Measurements from ENCODE around the gene IL17C.

IL17C gene

DNA sequence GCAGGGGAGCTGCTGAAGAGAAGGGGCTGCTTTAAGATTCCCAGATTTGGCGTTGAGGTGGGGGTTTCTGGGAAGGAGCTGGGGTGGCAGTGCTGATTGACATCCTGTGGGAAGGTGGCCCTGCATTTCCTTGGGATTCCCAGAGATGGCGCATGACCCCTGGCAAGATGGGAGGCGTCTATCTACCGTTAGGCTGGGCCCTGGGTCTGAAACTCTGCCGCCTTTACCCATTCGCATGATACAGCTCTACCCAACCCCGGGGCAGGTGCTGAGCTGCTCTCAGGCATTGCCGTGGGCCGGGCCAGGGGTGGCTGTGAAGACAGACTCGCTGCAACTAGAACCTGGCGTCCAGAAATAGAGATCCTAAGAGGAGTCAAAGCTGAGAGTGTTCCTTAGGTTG, 34.4 kb downstream of the IL17C start:
- ATAC-seq (ENCODE audit: insufficient read depth, low read depth) (no peak), DNase-seq (no peak)
- no peaks in the 10 kb centered on the region for H3K79me2 ChIP-seq (ENCODE audit: insufficient read depth, low read length)
- H3K27me3 ChIP-seq (ENCODE audit: insufficient read depth, low read length, poor library complexity), result no peaks in the 10 kb centered on the region
- no peaks in the 10 kb centered on the region for H3K4me1 ChIP-seq (ENCODE audit: insufficient read depth, low read length)
- H3K9me3 ChIP-seq (ENCODE audit: insufficient read depth, low read length, severe bottlenecking), result no peaks in the 10 kb centered on the region
- H2AFZ ChIP-seq (ENCODE audit: low read depth, low read length), result no peak overlapping the region
- no peak for TF ChIP-seq EZH2 (IDR thresholded peaks at IDR 0.05; ENCODE audit: borderline replicate concordance, low read depth, low read length, severe bottlenecking)
- TF ChIP-seq, protein P1, sequence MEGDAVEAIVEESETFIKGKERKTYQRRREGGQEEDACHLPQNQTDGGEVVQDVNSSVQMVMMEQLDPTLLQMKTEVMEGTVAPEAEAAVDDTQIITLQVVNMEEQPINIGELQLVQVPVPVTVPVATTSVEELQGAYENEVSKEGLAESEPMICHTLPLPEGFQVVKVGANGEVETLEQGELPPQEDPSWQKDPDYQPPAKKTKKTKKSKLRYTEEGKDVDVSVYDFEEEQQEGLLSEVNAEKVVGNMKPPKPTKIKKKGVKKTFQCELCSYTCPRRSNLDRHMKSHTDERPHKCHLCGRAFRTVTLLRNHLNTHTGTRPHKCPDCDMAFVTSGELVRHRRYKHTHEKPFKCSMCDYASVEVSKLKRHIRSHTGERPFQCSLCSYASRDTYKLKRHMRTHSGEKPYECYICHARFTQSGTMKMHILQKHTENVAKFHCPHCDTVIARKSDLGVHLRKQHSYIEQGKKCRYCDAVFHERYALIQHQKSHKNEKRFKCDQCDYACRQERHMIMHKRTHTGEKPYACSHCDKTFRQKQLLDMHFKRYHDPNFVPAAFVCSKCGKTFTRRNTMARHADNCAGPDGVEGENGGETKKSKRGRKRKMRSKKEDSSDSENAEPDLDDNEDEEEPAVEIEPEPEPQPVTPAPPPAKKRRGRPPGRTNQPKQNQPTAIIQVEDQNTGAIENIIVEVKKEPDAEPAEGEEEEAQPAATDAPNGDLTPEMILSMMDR (IDR thresholded peaks at IDR 0.05; ENCODE audit: borderline replicate concordance, extremely low read depth, low read length, poor library complexity, severe bottlenecking), result no peak
- no peaks in the 10 kb centered on the region for H3K36me3 ChIP-seq (ENCODE audit: insufficient read depth, low read length)
- H4K20me1 ChIP-seq (ENCODE audit: insufficient read depth, low read length), result 0 out of 2 replicates have a peak, but pooled peaks cover 3% of the 10 kb centered on the region
- H3K9ac ChIP-seq (ENCODE audit: low read depth, low read length), result no peak overlapping the region
- H3K27ac ChIP-seq (ENCODE audit: low read length), result no peak overlapping the region
- H3K4me2 ChIP-seq (ENCODE audit: insufficient read depth, low read length), result no peak overlapping the region
- H3K4me3 ChIP-seq (ENCODE audit: low read depth in 1 of 2, low read length in 2 of 2), result no peak overlapping the region

DNA sequence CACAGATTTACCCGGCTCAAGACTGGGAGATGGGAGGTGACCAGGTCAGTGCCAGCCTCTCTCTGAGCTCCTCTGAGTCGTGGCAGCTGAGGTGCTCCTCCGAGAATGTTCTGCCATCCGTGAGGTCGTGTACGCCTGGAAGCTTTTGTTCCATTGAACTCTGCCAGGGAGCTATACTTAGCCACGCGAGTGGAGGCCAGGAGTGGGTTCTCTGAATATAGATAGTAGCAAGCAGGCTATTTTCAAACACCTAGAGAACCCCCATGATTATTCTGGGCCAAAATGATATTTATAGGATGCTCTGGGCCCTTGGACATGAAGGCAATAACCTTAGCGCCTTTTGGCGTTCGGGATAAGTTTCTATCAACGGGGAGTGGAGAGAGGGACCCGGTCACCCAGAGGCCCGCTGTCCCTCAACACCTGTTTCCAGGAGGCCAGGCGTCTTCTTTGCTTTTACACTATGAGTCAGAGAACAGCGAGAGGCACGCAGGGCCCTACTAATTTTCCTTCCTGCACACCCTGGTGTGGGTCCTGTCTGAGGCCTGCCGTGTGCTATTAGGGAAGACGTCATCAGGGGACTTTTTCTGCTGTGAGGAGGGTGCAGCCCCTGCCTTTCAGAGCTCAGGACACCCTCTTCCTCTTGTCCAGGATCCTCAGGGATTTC, 35.5 kb downstream of the IL17C start:
- Histone ChIP-seq H3K9me3 (ENCODE audit: insufficient read depth, low read length, severe bottlenecking) (no peaks in the 10 kb centered on the region), H2AFZ (ENCODE audit: low read depth, low read length) (no peak overlapping the region), H3K4me3 (ENCODE audit: low read depth in 1 of 2, low read length in 2 of 2) (no peak overlapping the region), H3K4me1 (ENCODE audit: insufficient read depth, low read length) (no peaks in the 10 kb centered on the region), H4K20me1 (ENCODE audit: insufficient read depth, low read length) (0 out of 2 replicates have a peak, but pooled peaks cover 10% of the 10 kb centered on the region), H3K27ac (ENCODE audit: low read length) (no peak overlapping the region), H3K36me3 (ENCODE audit: insufficient read depth, low read length) (no peaks in the 10 kb centered on the region), H3K27me3 (ENCODE audit: insufficient read depth, low read length, poor library complexity) (no peaks in the 10 kb centered on the region), H3K9ac (ENCODE audit: low read depth, low read length) (no peak overlapping the region), H3K79me2 (ENCODE audit: insufficient read depth, low read length) (no peaks in the 10 kb centered on the region), H3K4me2 (ENCODE audit: insufficient read depth, low read length) (no peak overlapping the region)
- ATAC-seq (ENCODE audit: insufficient read depth, low read depth) (no peak), DNase-seq (no peak)
- TF ChIP-seq, protein P1 (IDR thresholded peaks at IDR 0.05; ENCODE audit: borderline replicate concordance, extremely low read depth, low read length, poor library complexity, severe bottlenecking), result no peak
- no peak for TF ChIP-seq EZH2 (IDR thresholded peaks at IDR 0.05; ENCODE audit: borderline replicate concordance, low read depth, low read length, severe bottlenecking)

GRCh38 chr16:88676502-88677242, 38.3 kb downstream of the IL17C start:
- H3K9me3 ChIP-seq (ENCODE audit: insufficient read depth, low read length, severe bottlenecking), result no peaks in the 10 kb centered on the region

More at GRCh38 chr16:88676502-88677242, 38.3 kb downstream of the IL17C start:
- no peak overlapping the region for H3K9ac ChIP-seq (ENCODE audit: low read depth, low read length)
- H3K27me3 ChIP-seq (ENCODE audit: insufficient read depth, low read length, poor library complexity), result no peaks in the 10 kb centered on the region
- no peak overlapping the region for H3K4me3 ChIP-seq (ENCODE audit: low read depth in 1 of 2, low read length in 2 of 2)
- DNase-seq, result no peak
- no peak for ATAC-seq (ENCODE audit: insufficient read depth, low read depth)
- no peaks in the 10 kb centered on the region for H3K36me3 ChIP-seq (ENCODE audit: insufficient read depth, low read length)
- H3K4me1 ChIP-seq (ENCODE audit: insufficient read depth, low read length), result no peaks in the 10 kb centered on the region
- 0 out of 2 replicates have a peak, but pooled peaks cover 7% of the 10 kb centered on the region for H4K20me1 ChIP-seq (ENCODE audit: insufficient read depth, low read length)
- H3K27ac ChIP-seq (ENCODE audit: low read length), result no peak overlapping the region
- no peaks in the 10 kb centered on the region for H3K79me2 ChIP-seq (ENCODE audit: insufficient read depth, low read length)
- H3K4me2 ChIP-seq (ENCODE audit: insufficient read depth, low read length), result no peak overlapping the region
- no peak for TF ChIP-seq EZH2 (IDR thresholded peaks at IDR 0.05; ENCODE audit: borderline replicate concordance, low read depth, low read length, severe bottlenecking)
- TF ChIP-seq, protein P1 (IDR thresholded peaks at IDR 0.05; ENCODE audit: borderline replicate concordance, extremely low read depth, low read length, poor library complexity, severe bottlenecking), result no peak
- no peak overlapping the region for H2AFZ ChIP-seq (ENCODE audit: low read depth, low read length)
